HepG2 (cell line): ENCODE data around the gene PLCB4. TPM values are rescaled to one million over a fixed set of nuclear protein-coding genes. Genes with fewer than 3 reads are reported as not detected.

Experiments used
- ATAC-seq: fragments of 200-7000 bp; cut with Tn5 transposase; 3 replicates; pipeline ENCODE4 v1.9.1; 2020; ENCODE audit warnings: mild to moderate bottlenecking, moderate library complexity
- BruUV-seq: library from RNA; stranded (reverse); fragments of 400-500 nt; replicated peaks from 2 replicates; lab custom pipeline; 2021; lab: Mats Ljungman, UMichigan
- CTCF ChIA-PET: fragments of 300-600 bp; formaldehyde crosslinking; extraction: SDS; loops from one replicate; lab custom pipeline; 2021; ENCODE audit warnings: low total read pairs, inconsistent platforms, low intra/inter-chr PET ratio; lab: Yijun Ruan, JAX
- POLR2A ChIA-PET: fragments of 350-600 bp; sonication (Branson Sonifier 250); formaldehyde crosslinking; loops from one replicate; lab custom pipeline; 2020; ENCODE audit warnings: antibody characterized with exemption, inconsistent platforms; lab: Yijun Ruan, JAX
- DNase-seq: peaks from one replicate; pipeline ENCODE4 v3.0.0-alpha.2; 2015; ENCODE audit warnings: low spot score
- FAIRE-seq: peaks from 3 replicates; lab custom pipeline; 2011; peaks lifted over from hg19 to GRCh38; lab: Jason Lieb, UNC
- H2AFZ ChIP-seq: one replicate; pipeline ENCODE4 v1.6.1; 2011; ENCODE audit warnings: low read length, inconsistent platforms
- H3K27ac ChIP-seq: fragments of 300-600 bp; 3 replicates; pipeline ENCODE4 v1.8.0; 2011; ENCODE audit warnings: mixed run types, mild to moderate bottlenecking, mixed read lengths, low read length, inconsistent platforms; ENCODE audit not compliant: insufficient read depth; ENCODE audit errors: extremely low read length
- H3K27me3 ChIP-seq, 2 experiments: fragments of 200-600 bp in 1 of 2; 2 replicates in 1 of 2; 3 replicates in 1 of 2; pipeline versions ENCODE4 v1.6.0 to v1.8.0; 2011; ENCODE audit warnings: low read length in 2 of 2, mild to moderate bottlenecking in 2 of 2, moderate library complexity in 2 of 2, inconsistent platforms in 1 of 2; ENCODE audit not compliant: insufficient read depth in 2 of 2, control insufficient read depth in 1 of 2
- H3K36me3 ChIP-seq, 2 experiments: fragments of 200-600 bp in 1 of 2; replicated peaks in 1 of 2; 2 replicates in 1 of 2; 3 replicates in 1 of 2; pipeline versions ENCODE4 v1.5.1 to v1.8.0; 2011; ENCODE audit warnings: low read length in 2 of 2, inconsistent platforms in 1 of 2; ENCODE audit not compliant: insufficient read depth in 2 of 2, control insufficient read depth in 1 of 2
- H3K4me1 ChIP-seq: 2 replicates; pipeline ENCODE4 v1.5.1; 2012; ENCODE audit warnings: low read length, inconsistent platforms; ENCODE audit not compliant: insufficient read depth
- H3K4me2 ChIP-seq: 2 replicates; pipeline ENCODE4 v1.6.0; 2011; ENCODE audit warnings: low read depth, low read length, inconsistent platforms
- H3K4me3 ChIP-seq, 3 experiments: fragments of 200-600 bp in 1 of 3; sonication (generic), shearing (Covaris generic) in 1 of 3; replicated peaks in 1 of 3; 2 replicates each; pipeline ENCODE4 v1.5.1; 2011 to 2016; ENCODE audit warnings: low read length in 3 of 3, inconsistent platforms in 2 of 3, low read depth in 2 of 3, mild to moderate bottlenecking in 2 of 3, control low read depth in 1 of 3, mixed read lengths in 1 of 3; ENCODE audit not compliant: insufficient read depth in 1 of 3
- H3K79me2 ChIP-seq: one replicate; pipeline ENCODE4 v1.6.1; 2011; ENCODE audit warnings: low read length, inconsistent platforms; ENCODE audit not compliant: insufficient read depth
- H3K9ac ChIP-seq: 2 replicates; pipeline ENCODE4 v1.6.0; 2011; ENCODE audit warnings: mild to moderate bottlenecking, low read depth, low read length, inconsistent platforms; ENCODE audit not compliant: insufficient read depth
- H3K9me3 ChIP-seq: 2 replicates; pipeline ENCODE4 v1.5.1; 2012; ENCODE audit warnings: mild to moderate bottlenecking, low read length
- H4K20me1 ChIP-seq: 2 replicates; pipeline ENCODE4 v1.6.0; 2011; ENCODE audit warnings: inconsistent platforms, mild to moderate bottlenecking, low read length, moderate library complexity; ENCODE audit not compliant: insufficient read depth
- FOXA1 ChIP-seq, 2 experiments: fragments of 450-650 bp in 1 of 2; sonication (generic) in 1 of 2; formaldehyde crosslinking in 1 of 2; IDR thresholded peaks; 2 replicates each; pipeline versions ENCODE4 v1.4.0 to v1.6.1; 2016 to 2020; ENCODE audit warnings: missing genetic modification reagents in 1 of 2
- FOXA3 ChIP-seq: IDR thresholded peaks from 2 replicates; pipeline ENCODE4 v1.6.1; 2016; ENCODE audit warnings: missing genetic modification reagents, missing compliant biosample characterization
- LRRFIP1 ChIP-seq: sonication (generic); formaldehyde crosslinking; conservative IDR thresholded peaks from 2 replicates; pipeline ENCODE4 v1.4.0; 2020; ENCODE audit warnings: missing genetic modification reagents
- NCOR1 ChIP-seq: fragments of 200-600 bp; sonication (generic); IDR thresholded peaks from 2 replicates; pipeline ENCODE4 v1.7.0; 2017; ENCODE audit warnings: antibody characterized with exemption, low read length, borderline replicate concordance
- ZFP36L1 ChIP-seq: sonication (generic); formaldehyde crosslinking; IDR thresholded peaks from 2 replicates; pipeline ENCODE4 v1.8.0; 2022; ENCODE audit warnings: mild to moderate bottlenecking, missing genetic modification reagents, moderate library complexity
- WGBS: methylation state at CpG from one replicate; pipeline ENCODE4 v1.1.6; 2017; ENCODE audit warnings: low lambda C conversion rate; 5-methylcytosine and 5-hydroxymethylcytosine counted together
- in situ Hi-C: cut with HindIII; loops from 2 replicates; pipeline ENCODE4 v1.10.0; 2017; ENCODE audit warnings: low pct_unique_long_range_greater_than_20kb; ENCODE audit not compliant: extremely low pct_ligation_motif_present
- intact Hi-C: fragments of 100-400 bp; cut with micrococcal nuclease; formaldehyde crosslinking; loops from one replicate; pipeline ENCODE4 v1.10.0; 2022; ENCODE audit not compliant: unreplicated experiment
- polyA plus RNA-seq, 8 experiments: library from polyadenylated mRNA; depleted of rRNA in 3 of 8; stranded (reverse) in 7 of 8; unstranded in 1 of 8; fragments of >200 nt; fragmentation: Illumina TruSeq in 4 of 8; extraction: Trizol in 4 of 8; gene quantifications; 2 replicates each; pipeline versions ENCODE4 v1.2.1 to v1.2.3, GENCODE V29; 2011 to 2016; ENCODE audit warnings: low read depth in 4 of 8, missing spikeins in 1 of 8, mixed read lengths in 1 of 8; ENCODE audit not compliant: insufficient read depth in 1 of 8
- total RNA-seq, 5 experiments: library from RNA; depleted of rRNA; stranded (reverse); fragments of >200 nt; fragmentation: Illumina TruSeq; extraction: Trizol; gene quantifications; 2 replicates each; pipeline ENCODE4 v1.2.3, GENCODE V29; 2016; ENCODE audit warnings: low read depth in 1 of 5

Gene PLCB4
- total and polyA plus RNA-seq, 2 of the 13 experiments (the other 11 are each of a cell fraction or from before 2014, with no cell fraction given): 0.01 TPM; not detected in 1

GRCh38 chr20:9348747-9349146, 279.9 kb downstream of the PLCB4 start:
- CTCF ChIA-PET: no interaction called here
- in situ Hi-C loops: no loop called here

GRCh38 chr20:9349249-9349648, 280.4 kb downstream of the PLCB4 start:
- DNase-seq (no peak), ATAC-seq (no peak), FAIRE-seq (no peak)
- POLR2A ChIA-PET: no interaction called here
- in situ Hi-C loops (no loop called here), intact Hi-C loops (no loop called here)
- H3K27ac ChIP-seq: no peak overlapping the region
- H3K4me1 ChIP-seq: peaks cover 11% of the 10 kb centered on the region
- BruUV-seq: no TSS peak
- H4K20me1 ChIP-seq: no peaks in the 10 kb centered on the region
- H3K9me3 ChIP-seq: no peaks in the 10 kb centered on the region
- H3K4me2 ChIP-seq: no peak overlapping the region
- H3K4me3 ChIP-seq: no peak overlapping the region
- H2AFZ ChIP-seq: no peak overlapping the region
- TF ChIP-seq NCOR1: no peak
- no peak for TF ChIP-seq ZFP36L1
- WGBS: 88% methylated on average over 4 of the region's 4 CpGs
- H3K27me3 ChIP-seq: 0 out of 5 replicates have a peak, but pooled peaks cover 0 to 8% of the 10 kb centered on the region in 2 experiments
- H3K9ac ChIP-seq: no peak overlapping the region
- H3K36me3 ChIP-seq: no peaks in the 10 kb centered on the region
- H3K79me2 ChIP-seq: no peaks in the 10 kb centered on the region
- CTCF ChIA-PET: no interaction called here

More at GRCh38 chr20:9348747-9349146, 279.9 kb downstream of the PLCB4 start:
- TF ChIP-seq FOXA1 (IDR thresholded peaks at IDR 0.05): no peak
- peak; percentile 40 for TF ChIP-seq FOXA1 (CRISPR knock-in tag; IDR thresholded peaks at IDR 0.05)
- peak; percentile 61; the same call in 1 of the 2 replicates for TF ChIP-seq FOXA3 (CRISPR knock-in tag)
- TF ChIP-seq LRRFIP1 (CRISPR knock-in tag): no peak
- no peak for FAIRE-seq
- no peak overlapping the region for H3K4me3 ChIP-seq
- POLR2A ChIA-PET: no interaction called here
- no peaks in the 10 kb centered on the region for H3K79me2 ChIP-seq
- no peak overlapping the region for H3K27ac ChIP-seq
- intact Hi-C loops: no loop called here
- no peaks in the 10 kb centered on the region for H3K9me3 ChIP-seq
- no peak overlapping the region for H2AFZ ChIP-seq
- H3K9ac ChIP-seq: no peak overlapping the region
- H3K27me3 ChIP-seq: 0 out of 5 replicates have a peak, but pooled peaks cover 0 to 13% of the 10 kb centered on the region in 2 experiments
- no peaks in the 10 kb centered on the region for H4K20me1 ChIP-seq
- BruUV-seq: no TSS peak
- H3K4me1 ChIP-seq: peaks cover 11% of the 10 kb centered on the region
- ATAC-seq: peak; percentile 82
- peak; percentile 21 for DNase-seq
- H3K4me2 ChIP-seq: peak overlapping the region; percentile 2; the same call in 1 of the 2 replicates
- no peaks in the 10 kb centered on the region for H3K36me3 ChIP-seq
- 22% methylated on average over 2 of the region's 2 CpGs for WGBS
